K562 (cell line): ENCODE results near the gene RBM12. TPM values are rescaled to one million over a fixed set of nuclear protein-coding genes. Genes with fewer than 3 reads are reported as not detected.

Experiments
- C11orf30 ChIP-seq: fragments of 450-650 bp; IDR thresholded peaks from 2 replicates; pipeline ENCODE4 v1.6.1; 2016; ENCODE audit warnings: low read depth, mild to moderate bottlenecking
- CXXC5 ChIP-seq: fragments of 250-450 bp; sonication (Bioruptor Pico); IDR thresholded peaks from 2 replicates; pipeline ENCODE4 v1.8.0; 2022; ENCODE audit warnings: inconsistent platforms, mild to moderate bottlenecking, moderate library complexity
- EHMT2 ChIP-seq: fragments of 450-650 bp; IDR thresholded peaks from 2 replicates; pipeline ENCODE4 v1.6.1; 2018; ENCODE audit warnings: antibody characterized with exemption
- ELF4 ChIP-seq: fragments of 450-650 bp; formaldehyde crosslinking; IDR thresholded peaks from 2 replicates; pipeline ENCODE4 v1.4.0; 2022; ENCODE audit warnings: missing genetic modification characterization
- ETV1 ChIP-seq: fragments of 450-650 bp; conservative IDR thresholded peaks from 2 replicates; pipeline ENCODE4 v1.6.1; 2016; ENCODE audit warnings: missing genetic modification characterization, control low read depth, low read depth, missing compliant biosample characterization
- GABPB2 ChIP-seq: fragments of 250-450 bp; sonication (Bioruptor Pico); conservative IDR thresholded peaks from 2 replicates; pipeline ENCODE4 v1.5.1; 2021; ENCODE audit warnings: mild to moderate bottlenecking
- HDGF ChIP-seq: fragments of 450-650 bp; IDR thresholded peaks from 2 replicates; pipeline ENCODE4 v1.6.1; 2016
- HSF4 ChIP-seq: fragments of 250-450 bp; sonication (Bioruptor Pico); IDR thresholded peaks from 2 replicates; pipeline ENCODE4 v2.1.2; 2022; ENCODE audit warnings: mild to moderate bottlenecking, moderate library complexity, borderline replicate concordance
- NCOR1 ChIP-seq: fragments of 450-650 bp; IDR thresholded peaks from 2 replicates; pipeline ENCODE4 v1.6.1; 2016; ENCODE audit warnings: mild to moderate bottlenecking, moderate library complexity
- NFIC ChIP-seq: fragments of 450-650 bp; IDR thresholded peaks from 2 replicates; pipeline ENCODE4 v1.6.1; 2017; ENCODE audit warnings: mild to moderate bottlenecking, inconsistent platforms
- POLR3G ChIP-seq: IDR thresholded peaks from 2 replicates; pipeline ENCODE4 v1.6.1; 2011; ENCODE audit not compliant: insufficient read length, insufficient replicate concordance; ENCODE audit errors: extremely low read depth
- SIX5 ChIP-seq, 2 experiments: IDR thresholded peaks; 2 replicates each; pipeline ENCODE4 v1.6.1; 2011; ENCODE audit warnings: low read length in 2 of 2, borderline replicate concordance in 1 of 2, low read depth in 1 of 2, mild to moderate bottlenecking in 1 of 2, moderate library complexity in 1 of 2; ENCODE audit not compliant: insufficient read depth in 1 of 2
- SPI1 ChIP-seq: IDR thresholded peaks from 2 replicates; pipeline ENCODE4 v1.6.1; 2011; ENCODE audit warnings: low read depth, low read length, control low read depth, borderline replicate concordance
- TEAD1 ChIP-seq, 2 experiments: fragments of 450-650 bp in 1 of 2; sonication (generic) in 1 of 2; formaldehyde crosslinking; IDR thresholded peaks; 2 replicates each; pipeline versions ENCODE4 v1.4.0 to v1.8.0; 2020 to 2022; ENCODE audit warnings: mild to moderate bottlenecking in 2 of 2, missing genetic modification reagents in 1 of 2
- THRAP3 ChIP-seq: fragments of 450-650 bp; IDR thresholded peaks from 2 replicates; pipeline ENCODE4 v1.6.1; 2016; ENCODE audit warnings: mild to moderate bottlenecking, inconsistent platforms, borderline replicate concordance
- XRCC3 ChIP-seq: fragments of 450-650 bp; IDR thresholded peaks from 2 replicates; pipeline ENCODE4 v1.6.1; 2017; ENCODE audit warnings: mild to moderate bottlenecking, moderate library complexity
- ZNF239 ChIP-seq: fragments of 250-450 bp; sonication (Bioruptor Pico); IDR thresholded peaks from 2 replicates; pipeline ENCODE4 v1.4.0; 2020; ENCODE audit warnings: mild to moderate bottlenecking
- ZNF696 ChIP-seq: fragments of 250-450 bp; sonication (Bioruptor Pico); conservative IDR thresholded peaks from 2 replicates; pipeline ENCODE4 v1.4.0; 2020; ENCODE audit warnings: mild to moderate bottlenecking, moderate library complexity
- ZNF79 ChIP-seq: fragments of 250-450 bp; sonication (Bioruptor Pico); IDR thresholded peaks from 2 replicates; pipeline ENCODE4 v1.4.0; 2020; ENCODE audit warnings: low read depth, mild to moderate bottlenecking, moderate library complexity
- polyA plus RNA-seq, 8 experiments: library from polyadenylated mRNA; depleted of rRNA in 4 of 8; stranded (reverse) in 5 of 8; unstranded in 3 of 8; fragments of >200 nt; fragmentation: Nextera tagmentation in 2 of 8; fragmentation: Illumina TruSeq in 1 of 8; extraction: Ambion mirVana in 2 of 8; extraction: Trizol in 1 of 8; gene quantifications; 2 replicates each; pipeline versions ENCODE4 v1.2.1 to v1.2.3, GENCODE V29; 2011 to 2014; ENCODE audit warnings: inconsistent platforms in 1 of 8, missing spikeins in 1 of 8
- total RNA-seq, 7 experiments: library from RNA; depleted of rRNA in 6 of 7; stranded (reverse); fragments of >200 nt in 6 of 7; fragmentation: Illumina TruSeq in 2 of 7; extraction: Trizol in 2 of 7; gene quantifications; 2 replicates each; pipeline versions ENCODE4 v1.2.1 to v1.2.3, GENCODE V29; 2011 to 2021; ENCODE audit warnings: low replicate concordance in 1 of 7
- TF ChIP-seq, protein P1 (sequence below): fragments of 450-650 bp; IDR thresholded peaks from one replicate; pipeline ENCODE4 v1.6.1; 2018; ENCODE audit warnings: mild to moderate bottlenecking, moderate library complexity; ENCODE audit not compliant: partially characterized antibody
- TF ChIP-seq, protein P2 (sequence below): sonication (generic); formaldehyde crosslinking; IDR thresholded peaks from 2 replicates; pipeline ENCODE4 v1.8.1; 2023; ENCODE audit warnings: mild to moderate bottlenecking, missing genetic modification reagents
- TF ChIP-seq, protein P3 (sequence below): fragments of 250-450 bp; sonication (Bioruptor Pico); IDR thresholded peaks from 2 replicates; pipeline ENCODE4 v1.4.0; 2020; ENCODE audit warnings: mild to moderate bottlenecking, moderate library complexity, borderline replicate concordance

Gene RBM12
- total and polyA plus RNA-seq, 9 of the 15 experiments (the other 6 are each of a cell fraction or from before 2014, with no cell fraction given): 5.0 to 162 (median 73.3) TPM

DNA sequence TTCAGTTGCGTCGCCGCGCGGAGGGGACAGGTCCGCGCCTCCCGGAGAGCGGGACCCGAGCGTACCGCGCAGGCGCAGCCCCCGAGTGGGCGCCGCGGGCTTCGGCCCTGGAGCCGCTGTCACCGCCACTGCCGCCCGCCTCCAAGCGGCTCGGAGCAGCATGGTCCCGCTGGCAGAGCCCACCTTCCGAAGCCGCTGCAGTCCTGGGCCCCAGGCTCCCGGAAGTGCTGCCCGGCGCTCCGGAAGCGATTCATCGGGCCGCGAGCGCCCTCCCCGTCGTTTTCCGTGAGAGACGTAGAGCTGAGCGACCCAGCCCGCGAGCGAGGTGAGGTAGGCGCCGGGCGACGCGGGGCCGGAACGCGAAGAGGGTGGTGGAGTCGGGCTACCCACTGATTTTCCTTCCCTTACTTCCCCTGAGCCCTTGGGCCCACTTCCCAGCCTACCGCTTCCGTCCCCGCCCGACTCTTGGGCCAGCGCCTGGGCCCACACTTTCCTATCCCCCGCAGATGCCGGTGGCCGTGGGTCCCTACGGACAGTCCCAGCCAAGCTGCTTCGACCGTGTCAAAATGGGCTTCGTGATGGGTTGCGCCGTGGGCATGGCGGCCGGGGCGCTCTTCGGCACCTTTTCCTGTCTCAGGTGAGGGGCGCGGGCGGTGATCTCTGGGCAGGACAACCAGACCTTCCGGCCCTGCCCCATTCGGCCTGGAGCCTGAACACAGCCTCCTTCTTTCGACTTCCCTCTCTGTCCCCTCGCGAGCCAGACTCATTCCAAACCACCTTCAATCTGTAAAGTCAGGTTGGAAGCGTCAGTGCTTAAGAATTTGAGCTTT is 34.6 kb upstream of the RBM12 start, which contains the start of the genes NFS1 and ROMO1 (continued):
- TF ChIP-seq NCOR1 (0 out of 2 replicates have a peak, but pooled peaks have one; percentile 6), POLR3G (no peak), SPI1 (no peak), GABPB2 (CRISPR knock-in tag) (no peak), ETV1 (tag) (peak; percentile 45), ZNF696 (CRISPR knock-in tag) (no peak), EHMT2 (no peak), SIX5 (IDR thresholded peaks at IDR 0.05; ENCODE audit: borderline replicate concordance in 1 of 2, insufficient read depth in 1 of 2, low read depth in 1 of 2, low read length in 2 of 2) (peak; percentile 27 to 42; a peak in 2 of 4 replicates), ZNF239 (no peak), XRCC3 (no peak), C11orf30 (peak; percentile 97), ELF4 (CRISPR knock-in tag) (no peak), TEAD1 (CRISPR knock-in tag; IDR thresholded peaks at IDR 0.05) (peak in 1 of 2 experiments; percentile 69; a peak in 1 of 4 replicates), CXXC5 (peak; percentile 96), ZNF79 (CRISPR knock-in tag) (no peak), NFIC (peak; percentile 38), HSF4 (CRISPR knock-in tag) (no peak), THRAP3 (no peak), HDGF (0 out of 2 replicates have a peak, but pooled peaks have one; percentile 35)
- TF ChIP-seq, protein P1, sequence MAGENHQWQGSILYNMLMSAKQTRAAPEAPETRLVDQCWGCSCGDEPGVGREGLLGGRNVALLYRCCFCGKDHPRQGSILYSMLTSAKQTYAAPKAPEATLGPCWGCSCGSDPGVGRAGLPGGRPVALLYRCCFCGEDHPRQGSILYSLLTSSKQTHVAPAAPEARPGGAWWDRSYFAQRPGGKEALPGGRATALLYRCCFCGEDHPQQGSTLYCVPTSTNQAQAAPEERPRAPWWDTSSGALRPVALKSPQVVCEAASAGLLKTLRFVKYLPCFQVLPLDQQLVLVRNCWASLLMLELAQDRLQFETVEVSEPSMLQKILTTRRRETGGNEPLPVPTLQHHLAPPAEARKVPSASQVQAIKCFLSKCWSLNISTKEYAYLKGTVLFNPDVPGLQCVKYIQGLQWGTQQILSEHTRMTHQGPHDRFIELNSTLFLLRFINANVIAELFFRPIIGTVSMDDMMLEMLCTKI: no peak
- TF ChIP-seq, protein P2, sequence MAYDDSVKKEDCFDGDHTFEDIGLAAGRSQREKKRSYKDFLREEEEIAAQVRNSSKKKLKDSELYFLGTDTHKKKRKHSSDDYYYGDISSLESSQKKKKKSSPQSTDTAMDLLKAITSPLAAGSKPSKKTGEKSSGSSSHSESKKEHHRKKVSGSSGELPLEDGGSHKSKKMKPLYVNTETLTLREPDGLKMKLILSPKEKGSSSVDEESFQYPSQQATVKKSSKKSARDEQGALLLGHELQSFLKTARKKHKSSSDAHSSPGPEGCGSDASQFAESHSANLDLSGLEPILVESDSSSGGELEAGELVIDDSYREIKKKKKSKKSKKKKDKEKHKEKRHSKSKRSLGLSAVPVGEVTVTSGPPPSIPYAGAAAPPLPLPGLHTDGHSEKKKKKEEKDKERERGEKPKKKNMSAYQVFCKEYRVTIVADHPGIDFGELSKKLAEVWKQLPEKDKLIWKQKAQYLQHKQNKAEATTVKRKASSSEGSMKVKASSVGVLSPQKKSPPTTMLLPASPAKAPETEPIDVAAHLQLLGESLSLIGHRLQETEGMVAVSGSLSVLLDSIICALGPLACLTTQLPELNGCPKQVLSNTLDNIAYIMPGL (CRISPR knock-in tag): 0 out of 2 replicates have a peak, but pooled peaks have one; percentile 43
- TF ChIP-seq, protein P3, sequence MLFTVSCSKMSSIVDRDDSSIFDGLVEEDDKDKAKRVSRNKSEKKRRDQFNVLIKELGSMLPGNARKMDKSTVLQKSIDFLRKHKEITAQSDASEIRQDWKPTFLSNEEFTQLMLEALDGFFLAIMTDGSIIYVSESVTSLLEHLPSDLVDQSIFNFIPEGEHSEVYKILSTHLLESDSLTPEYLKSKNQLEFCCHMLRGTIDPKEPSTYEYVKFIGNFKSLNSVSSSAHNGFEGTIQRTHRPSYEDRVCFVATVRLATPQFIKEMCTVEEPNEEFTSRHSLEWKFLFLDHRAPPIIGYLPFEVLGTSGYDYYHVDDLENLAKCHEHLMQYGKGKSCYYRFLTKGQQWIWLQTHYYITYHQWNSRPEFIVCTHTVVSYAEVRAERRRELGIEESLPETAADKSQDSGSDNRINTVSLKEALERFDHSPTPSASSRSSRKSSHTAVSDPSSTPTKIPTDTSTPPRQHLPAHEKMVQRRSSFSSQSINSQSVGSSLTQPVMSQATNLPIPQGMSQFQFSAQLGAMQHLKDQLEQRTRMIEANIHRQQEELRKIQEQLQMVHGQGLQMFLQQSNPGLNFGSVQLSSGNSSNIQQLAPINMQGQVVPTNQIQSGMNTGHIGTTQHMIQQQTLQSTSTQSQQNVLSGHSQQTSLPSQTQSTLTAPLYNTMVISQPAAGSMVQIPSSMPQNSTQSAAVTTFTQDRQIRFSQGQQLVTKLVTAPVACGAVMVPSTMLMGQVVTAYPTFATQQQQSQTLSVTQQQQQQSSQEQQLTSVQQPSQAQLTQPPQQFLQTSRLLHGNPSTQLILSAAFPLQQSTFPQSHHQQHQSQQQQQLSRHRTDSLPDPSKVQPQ (CRISPR knock-in tag): no peak
